ENCODE data around the gene RAB11FIP3. TPM values are rescaled to one million over a fixed set of nuclear protein-coding genes. Genes with fewer than 3 reads are reported as not detected.

Gene RAB11FIP3
- total RNA-seq, 2 donors from 2014 or later, result 62.7 to 68.9 TPM

GRCh38 chr16:381012-381788 lies 44.2 kb upstream of the RAB11FIP3 start:
- H3K4me1 ChIP-seq (ENCODE audit: control insufficient read depth, insufficient read depth, low read length), result peaks cover 24% of the 10 kb centered on the region
- TF ChIP-seq CTCF (conservative IDR thresholded peaks at IDR 0.05), result no peak
- Mint-ChIP-seq H3K36me3 (ENCODE audit: low read depth) (peaks cover 1% of the 10 kb centered on the region), H3K27me3 (ENCODE audit: insufficient read depth) (no peaks in the 10 kb centered on the region), H3K27ac (no peak overlapping the region), H3K9me3 (no peaks in the 10 kb centered on the region), H3K4me1 (peaks cover 25% of the 10 kb centered on the region), H3K4me3 (peak overlapping the region; percentile 77)
- no peak for DNase-seq
- WGBS, 2 experiments (ENCODE audit: insufficient coverage in 1 of 2, insufficient read length in 1 of 2), result 0 to 20% methylated on average over 1 to 73 of the region's 73 CpGs
- no peaks in the 10 kb centered on the region for H3K27me3 ChIP-seq (ENCODE audit: control insufficient read depth, insufficient read depth, low read length, poor library complexity, severe bottlenecking)
- H3K9ac ChIP-seq (ENCODE audit: extremely low read depth, low read length, poor library complexity, severe bottlenecking), result peak overlapping the region; percentile 63
- peaks cover 4% of the 10 kb centered on the region for H3K36me3 ChIP-seq (ENCODE audit: control insufficient read depth, insufficient read depth, low read length)
- H3K4me3 ChIP-seq (ENCODE audit: low read length), result peak overlapping the region; percentile 84
- no peaks in the 10 kb centered on the region for H3K9me3 ChIP-seq (ENCODE audit: control insufficient read depth, low read length)
- H3K27ac ChIP-seq (ENCODE audit: low read depth, low read length), result no peak overlapping the region

GRCh38 chr16:381789-382717 lies 43.4 kb upstream of the RAB11FIP3 start, which contains the start of gene PGAP6:
Gene PGAP6, minus strand, starts transcription at chr16:381978. Its CDS starts 157 bp downstream, at chr16:381821.
- DNase-seq, result peak; percentile 81
- Histone ChIP-seq H3K36me3 (ENCODE audit: control insufficient read depth, insufficient read depth, low read length) (no peaks in the 10 kb centered on the region), H3K9ac (ENCODE audit: extremely low read depth, low read length, poor library complexity, severe bottlenecking) (peak within 1 kb of the TSS; percentile 63), H3K27ac (ENCODE audit: low read depth, low read length) (no peak within 1 kb of the TSS), H3K27me3 (ENCODE audit: control insufficient read depth, insufficient read depth, low read length, poor library complexity, severe bottlenecking) (no peaks in the 10 kb centered on the region), H3K4me1 (ENCODE audit: control insufficient read depth, insufficient read depth, low read length) (peaks cover 24% of the 10 kb centered on the region), H3K9me3 (ENCODE audit: control insufficient read depth, low read length) (no peaks in the 10 kb centered on the region), H3K4me3 (ENCODE audit: low read length) (peak within 1 kb of the TSS; percentile 84)
- H3K36me3 Mint-ChIP-seq (ENCODE audit: low read depth), result no peaks in the 10 kb centered on the region
- peak within 1 kb of the TSS; percentile 55 for H3K27ac Mint-ChIP-seq
- H3K4me1 Mint-ChIP-seq, result peaks cover 31% of the 10 kb centered on the region
- WGBS, 2 experiments (ENCODE audit: insufficient coverage in 1 of 2, insufficient read length in 1 of 2), result 1 to 3% methylated on average over 35 to 111 of the region's 123 CpGs
- no peaks in the 10 kb centered on the region for H3K9me3 Mint-ChIP-seq
- peak within 1 kb of the TSS; percentile 77 for H3K4me3 Mint-ChIP-seq
- H3K27me3 Mint-ChIP-seq (ENCODE audit: insufficient read depth), result no peaks in the 10 kb centered on the region
- no peak for TF ChIP-seq CTCF (conservative IDR thresholded peaks at IDR 0.05)

- peak; percentile 93 for DNase-seq
- Histone ChIP-seq H3K36me3 (ENCODE audit: control insufficient read depth, insufficient read depth, low read length) (no peaks in the 10 kb centered on the region), H3K27me3 (ENCODE audit: control insufficient read depth, insufficient read depth, low read length, poor library complexity, severe bottlenecking) (no peaks in the 10 kb centered on the region), H3K9ac (ENCODE audit: extremely low read depth, low read length, poor library complexity, severe bottlenecking) (no peak overlapping the region), H3K4me3 (ENCODE audit: low read length) (peak overlapping the region; percentile 81), H3K27ac (ENCODE audit: low read depth, low read length) (no peak overlapping the region), H3K4me1 (ENCODE audit: control insufficient read depth, insufficient read depth, low read length) (peaks cover 24% of the 10 kb centered on the region), H3K9me3 (ENCODE audit: control insufficient read depth, low read length) (no peaks in the 10 kb centered on the region)
- peaks cover 39% of the 10 kb centered on the region for H3K4me1 Mint-ChIP-seq
- H3K27me3 Mint-ChIP-seq (ENCODE audit: insufficient read depth), result no peaks in the 10 kb centered on the region
- H3K9me3 Mint-ChIP-seq, result no peaks in the 10 kb centered on the region
- no peaks in the 10 kb centered on the region for H3K36me3 Mint-ChIP-seq (ENCODE audit: low read depth)
- peak; percentile 6 for TF ChIP-seq CTCF (conservative IDR thresholded peaks at IDR 0.05)
- peak overlapping the region; percentile 77 for H3K4me3 Mint-ChIP-seq
- 13% methylated on average over 25 to 33 of the region's 33 CpGs for WGBS, 2 experiments (ENCODE audit: insufficient coverage in 1 of 2, insufficient read length in 1 of 2)
- peak overlapping the region; percentile 85 for H3K27ac Mint-ChIP-seq
Measured at GRCh38 chr16:383326-384051, 42.0 kb upstream of the RAB11FIP3 start.
